Inflammatory macrophage (primary cell): ENCODE data around the gene SNAPC2.
"Not testable (repeated sequence)": the region's sequence is repeated elsewhere in the genome, so short reads cannot be mapped to it uniquely, and the experiment has no call there.

Experiments
- DNase-seq, 2 donors: peaks; one replicate each; pipeline ENCODE4 v3.0.0-alpha.2; 2020 to 2022

Gene SNAPC2

DNA sequence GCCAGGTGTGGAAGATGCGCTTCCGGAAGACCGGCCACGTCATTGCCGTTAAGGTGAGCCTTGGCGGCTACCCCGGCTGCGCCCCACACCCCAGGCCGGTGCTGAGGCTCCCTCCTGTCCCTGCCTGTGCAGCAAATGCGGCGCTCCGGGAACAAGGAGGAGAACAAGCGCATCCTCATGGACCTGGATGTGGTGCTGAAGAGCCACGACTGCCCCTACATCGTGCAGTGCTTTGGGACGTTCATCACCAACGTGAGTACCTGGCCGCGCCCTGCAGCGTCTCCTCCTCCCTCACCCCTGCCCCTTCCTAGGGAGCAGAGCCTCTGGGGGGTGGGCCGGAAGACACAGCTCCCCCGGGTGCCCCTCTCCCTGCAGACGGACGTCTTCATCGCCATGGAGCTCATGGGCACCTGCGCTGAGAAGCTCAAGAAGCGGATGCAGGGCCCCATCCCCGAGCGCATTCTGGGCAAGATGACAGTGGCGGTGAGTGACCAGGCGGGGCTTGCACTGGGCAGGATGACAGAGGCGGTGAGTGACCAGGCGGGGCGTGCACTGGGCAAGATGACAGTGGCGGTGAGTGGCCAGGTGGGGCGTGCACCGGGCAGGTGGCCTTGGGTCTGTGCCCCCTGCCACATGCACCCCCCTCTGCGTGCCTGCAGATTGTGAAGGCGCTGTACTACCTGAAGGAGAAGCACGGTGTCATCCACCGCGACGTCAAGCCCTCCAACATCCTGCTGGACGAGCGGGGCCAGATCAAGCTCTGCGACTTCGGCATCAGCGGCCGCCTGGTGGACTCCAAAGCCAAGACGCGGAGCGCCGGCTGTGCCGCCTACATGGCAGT, 9.6 kb upstream of the SNAPC2 start:
- DNase-seq = no peak

DNA sequence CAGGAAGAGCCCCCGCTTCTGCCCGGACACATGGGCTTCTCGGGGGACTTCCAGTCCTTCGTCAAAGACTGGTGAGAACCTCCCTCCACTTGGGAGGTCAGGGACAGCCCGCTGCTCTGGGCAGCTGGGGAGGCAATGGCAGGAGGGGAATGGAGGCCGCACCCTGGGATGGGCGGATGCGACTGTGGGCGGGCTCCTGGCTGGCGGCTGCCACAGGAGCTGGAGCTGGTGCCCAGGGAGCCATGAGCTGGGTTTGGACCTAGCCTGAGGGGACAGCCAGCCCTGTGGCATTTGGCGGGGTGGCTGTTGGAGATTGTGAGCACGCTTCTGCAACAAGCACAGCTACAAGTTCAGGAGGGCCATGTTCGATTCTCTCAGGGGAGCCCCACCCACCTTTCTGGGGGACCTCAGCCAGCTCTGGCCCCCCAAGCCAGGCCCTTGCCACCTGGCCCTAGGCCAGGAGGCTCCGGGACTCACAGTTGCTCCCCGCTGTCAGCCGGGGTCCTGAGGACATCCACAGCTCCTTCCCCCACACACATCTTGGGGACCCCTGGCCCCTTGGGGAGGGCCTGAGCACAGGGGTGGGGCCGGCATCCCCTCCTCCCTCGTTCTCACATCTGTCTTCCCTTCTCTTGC, 8.5 kb upstream of the SNAPC2 start:
- DNase-seq = no peak

DNA sequence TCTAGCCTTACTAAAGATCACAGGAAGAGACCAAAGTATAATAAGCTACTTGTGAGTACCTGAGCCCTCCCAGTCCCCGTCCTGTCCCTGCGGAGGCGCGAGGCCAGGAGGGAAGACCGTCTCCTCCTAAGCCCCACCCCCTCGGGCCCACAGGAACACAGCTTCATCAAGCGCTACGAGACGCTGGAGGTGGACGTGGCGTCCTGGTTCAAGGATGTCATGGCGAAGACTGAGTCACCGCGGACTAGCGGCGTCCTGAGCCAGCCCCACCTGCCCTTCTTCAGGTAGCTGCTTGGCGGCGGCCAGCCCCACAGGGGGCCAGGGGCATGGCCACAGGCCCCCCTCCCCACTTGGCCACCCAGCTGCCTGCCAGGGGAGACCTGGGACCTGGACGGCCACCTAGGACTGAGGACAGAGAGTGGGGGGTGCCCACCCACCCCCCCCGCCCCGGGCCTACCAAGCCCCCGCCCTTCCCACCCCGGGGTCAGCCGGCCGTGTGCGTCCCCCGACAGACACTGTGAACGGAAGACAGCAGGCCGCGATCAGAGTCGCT, 7.9 kb upstream of the SNAPC2 start:
- no peak for DNase-seq

DNA sequence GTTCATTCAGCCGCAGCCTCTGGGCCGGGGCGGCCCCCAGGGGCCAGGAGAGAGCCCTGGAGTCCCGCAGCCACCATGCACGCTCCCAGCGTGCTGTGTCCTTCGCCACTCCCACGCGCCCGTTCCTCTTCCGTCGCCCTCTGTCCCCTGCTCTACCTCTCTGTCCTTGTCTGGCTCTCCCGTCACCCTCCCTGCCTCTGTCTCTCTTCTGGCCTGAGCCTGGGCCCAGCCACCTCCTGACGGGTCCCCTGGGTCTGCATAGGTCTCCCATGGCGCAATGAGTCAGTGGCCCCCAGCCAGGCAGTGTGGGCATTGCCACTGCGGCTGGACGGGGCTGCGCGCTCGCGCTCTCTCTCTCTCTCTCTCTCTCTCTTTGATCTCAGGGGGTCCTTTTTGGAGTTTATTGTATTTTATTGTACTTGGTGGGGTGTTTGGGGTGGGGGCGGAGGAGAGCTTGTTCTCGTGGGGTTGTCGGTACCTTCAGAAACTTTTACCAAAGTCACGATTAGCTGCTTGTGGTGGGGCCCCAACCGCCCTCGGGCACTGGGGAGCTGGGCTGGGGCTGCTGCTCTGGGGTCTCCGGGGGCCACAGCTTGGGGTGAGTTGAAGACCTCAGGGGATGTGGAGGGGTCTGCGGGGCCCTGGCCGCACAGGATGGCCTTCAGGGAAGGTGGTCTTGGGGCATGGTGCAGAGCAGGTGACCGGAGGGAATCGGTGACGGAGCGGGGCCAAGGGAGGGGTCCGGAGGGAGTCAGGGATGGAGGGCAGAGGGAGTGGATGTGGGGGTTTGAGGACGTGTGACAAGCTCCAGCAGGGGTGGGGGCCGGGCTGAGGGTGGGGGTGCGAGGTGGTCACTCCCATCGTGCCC, 7.2 kb upstream of the SNAPC2 start:
- DNase-seq = no peak

DNA sequence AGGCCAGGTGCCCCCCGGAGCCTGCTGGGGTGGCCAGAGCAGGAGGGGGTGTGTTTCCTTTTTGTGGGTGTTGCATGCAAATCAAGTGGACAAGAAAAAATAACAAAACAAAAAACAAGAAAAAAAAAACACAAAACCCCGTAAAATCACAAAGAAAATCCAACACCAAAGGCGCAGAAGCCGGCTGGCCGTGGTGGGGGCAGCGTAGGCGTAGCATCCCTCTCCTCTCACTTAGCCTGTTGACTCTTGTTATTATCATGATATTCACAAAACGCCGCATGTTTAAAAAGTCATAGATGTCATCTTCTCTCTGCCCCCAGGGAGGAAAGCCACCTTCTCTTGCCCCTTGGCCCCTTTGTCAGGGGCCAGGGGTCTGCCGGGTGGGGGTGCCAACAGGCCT, 6.5 kb upstream of the SNAPC2 start:
- DNase-seq = no peak

DNA sequence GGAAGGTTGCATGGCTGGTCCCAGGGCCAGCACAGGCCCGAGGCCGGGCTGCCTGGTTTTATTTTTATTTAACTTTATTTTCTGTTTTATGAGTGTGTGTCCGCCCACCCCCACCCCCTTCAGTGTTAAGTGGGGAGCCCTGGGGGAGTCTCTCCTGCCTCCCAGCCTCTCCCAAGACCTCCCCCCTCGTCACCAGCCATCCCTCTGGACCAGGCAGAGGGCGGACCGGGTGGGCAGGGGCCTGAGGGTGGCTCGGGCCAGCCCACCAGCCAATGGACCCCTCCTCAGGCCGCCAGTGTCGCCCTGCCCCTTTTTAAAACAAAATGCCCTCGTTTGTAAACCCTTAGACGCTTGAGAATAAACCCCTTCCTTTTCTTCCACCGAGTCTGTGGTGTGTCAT, 6.0 kb upstream of the SNAPC2 start:
- DNase-seq = no peak

DNA sequence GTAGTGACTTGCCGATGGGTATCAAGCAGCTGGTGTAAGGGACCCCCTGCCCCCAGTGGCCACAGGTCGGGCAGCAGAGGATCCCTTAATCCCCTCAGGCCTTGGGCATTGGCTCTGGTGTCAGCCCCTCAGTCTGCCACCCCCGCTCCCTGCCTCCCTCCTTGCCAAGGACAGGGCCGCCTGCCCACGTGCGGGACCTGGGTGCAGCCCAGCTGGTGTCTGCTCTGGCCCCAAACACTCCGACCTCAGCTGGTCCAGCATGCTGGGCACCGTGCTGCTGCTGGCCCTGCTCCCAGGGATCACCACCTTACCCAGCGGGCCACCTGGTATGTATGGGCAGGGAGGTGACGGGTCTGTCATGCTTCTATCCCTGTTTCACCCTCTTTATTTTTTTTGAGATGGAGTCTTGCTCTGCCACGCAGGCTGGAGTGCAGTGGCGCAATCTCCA, 5.5 kb upstream of the SNAPC2 start, which contains the start of gene TGFBR3L:
Gene TGFBR3L (plus strand): TSS at position 233 of the 448 bp plus-strand sequence.
- DNase-seq = no peak

DNA sequence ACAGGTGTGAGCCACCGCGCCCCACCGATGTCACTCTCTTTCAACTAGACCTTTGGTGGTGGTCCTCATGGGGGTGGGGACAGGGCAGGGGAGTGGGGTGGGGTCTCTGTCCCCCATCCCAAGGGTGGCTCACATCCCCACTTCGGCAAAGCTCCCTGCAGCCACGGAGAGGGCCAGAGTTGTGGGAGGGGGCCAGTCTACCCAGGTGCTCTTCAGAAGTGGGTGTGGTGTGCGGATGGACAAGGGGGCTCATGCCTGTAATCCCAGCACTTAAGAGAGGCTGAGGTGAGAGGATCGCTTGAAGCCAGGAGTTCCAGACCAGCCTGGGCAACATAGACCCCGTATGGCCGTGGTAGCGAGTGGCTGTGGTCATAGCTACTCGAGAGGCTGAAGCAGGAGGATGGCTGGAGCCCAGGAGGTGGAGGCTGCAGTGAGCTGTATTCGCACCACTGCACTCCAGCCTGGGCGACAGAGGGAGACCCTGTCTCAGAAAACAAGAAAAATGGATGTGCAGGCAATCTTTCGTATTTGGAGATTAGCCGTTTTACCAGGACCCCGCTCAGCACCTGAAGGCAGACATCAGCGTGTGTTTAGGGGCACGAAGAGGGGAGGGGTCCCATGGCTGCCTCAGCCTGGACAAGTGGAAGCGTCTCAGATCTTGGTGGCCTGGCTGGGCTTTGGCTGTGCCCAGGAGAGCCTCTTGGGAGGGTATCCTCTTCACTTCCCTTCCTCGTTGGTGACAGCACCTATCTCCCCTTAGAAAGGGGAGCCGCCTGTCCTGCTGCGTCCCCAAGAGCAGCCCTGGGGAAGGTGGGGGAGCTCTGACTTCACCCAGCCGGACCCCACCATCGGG, 4.7 kb upstream of the SNAPC2 start:
- DNase-seq = no peak

DNA sequence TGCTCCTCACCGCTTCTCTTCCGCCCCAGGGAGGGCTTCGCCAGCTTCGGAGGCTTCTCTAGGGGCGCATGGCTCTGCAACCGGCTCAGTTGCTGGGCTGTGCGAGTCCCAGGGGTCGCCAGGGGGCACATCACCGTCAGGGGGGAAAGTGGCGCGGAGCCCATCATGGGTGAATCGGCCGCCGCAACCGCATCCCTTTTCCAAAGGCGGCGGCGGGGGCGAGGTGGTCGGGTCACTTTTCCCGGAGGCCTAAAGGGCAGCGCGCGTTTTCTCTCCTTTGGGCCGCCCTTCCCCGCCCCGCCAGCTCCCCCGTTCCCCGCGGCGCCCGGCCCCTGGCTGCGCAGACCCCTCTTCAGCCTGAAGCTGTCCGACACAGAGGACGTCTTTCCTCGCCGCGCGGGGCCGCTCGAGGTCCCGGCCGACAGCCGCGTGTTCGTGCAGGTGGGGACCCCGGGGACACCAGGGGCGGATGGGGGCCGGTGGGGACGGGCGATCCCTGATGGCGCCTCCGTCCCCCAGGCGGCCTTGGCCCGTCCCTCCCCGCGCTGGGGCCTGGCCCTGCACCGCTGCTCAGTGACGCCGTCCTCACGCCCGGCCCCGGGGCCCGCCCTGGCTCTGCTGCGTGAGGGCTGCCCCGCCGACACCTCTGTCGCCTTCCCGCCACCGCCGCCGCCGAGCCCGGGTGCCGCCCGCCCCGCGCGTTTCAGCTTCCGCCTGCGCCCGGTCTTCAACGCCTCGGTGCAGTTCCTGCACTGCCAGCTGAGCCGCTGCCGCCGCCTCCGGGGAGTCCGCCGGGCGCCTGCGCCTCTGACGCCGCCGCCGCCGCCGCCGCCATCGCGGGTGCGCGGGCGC, 3.8 kb upstream of the SNAPC2 start:
- peak; percentile 43 to 72 for DNase-seq

DNA sequence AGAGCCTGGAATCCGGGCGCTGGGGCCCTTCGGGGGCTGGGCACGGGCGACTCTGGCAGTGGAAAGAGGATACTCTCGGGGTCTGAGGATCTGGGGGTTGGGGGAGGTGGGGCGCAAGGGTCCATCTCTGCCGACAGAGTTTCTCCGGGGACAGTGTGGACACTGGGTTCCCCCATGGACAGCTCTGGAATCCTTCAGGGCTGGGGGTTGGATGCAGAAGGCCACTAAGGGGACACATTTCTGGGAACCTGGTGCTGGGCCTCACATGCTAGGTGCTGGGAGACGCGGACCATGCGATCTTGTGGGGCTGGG, 3.2 kb upstream of the SNAPC2 start:
- DNase-seq = no peak

DNA sequence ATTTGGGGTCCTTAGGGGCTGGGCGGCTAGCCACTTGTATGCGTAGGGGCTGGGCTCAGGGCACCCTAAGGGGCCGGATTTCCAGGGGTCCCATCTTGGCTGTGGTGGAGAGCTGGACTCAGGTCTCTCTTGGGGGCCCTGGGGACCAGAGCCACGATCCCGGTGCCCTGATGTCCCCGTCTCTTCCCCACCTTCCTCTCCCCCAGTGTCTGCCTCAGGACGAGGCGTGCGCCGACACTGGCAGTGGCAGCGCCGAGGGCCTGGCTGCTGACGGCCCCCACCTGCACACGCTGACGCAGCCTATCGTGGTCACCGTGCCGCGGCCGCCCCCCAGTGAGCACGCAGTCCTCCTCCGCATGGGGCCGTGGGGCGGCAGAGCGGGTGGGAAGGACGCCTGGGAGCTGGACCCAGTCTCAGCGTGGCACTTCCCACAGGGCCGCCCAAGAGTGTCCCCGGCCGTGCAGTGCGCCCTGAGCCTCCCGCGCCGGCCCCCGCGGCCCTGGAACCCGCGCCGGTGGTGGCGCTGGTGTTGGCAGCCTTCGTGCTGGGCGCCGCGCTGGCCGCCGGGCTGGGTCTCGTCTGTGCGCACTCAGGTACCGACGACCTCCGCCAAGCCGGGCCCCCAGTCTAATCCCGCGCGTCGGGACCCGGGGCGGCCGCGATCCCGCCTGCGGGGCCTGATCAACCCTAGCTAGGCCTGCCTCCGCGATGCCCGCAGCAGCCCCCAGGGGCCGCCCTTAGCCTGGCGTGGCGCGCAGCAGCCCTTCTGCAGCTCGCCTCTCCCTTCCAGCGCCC, 2.7 kb upstream of the SNAPC2 start:
- peak; percentile 36 to 59 for DNase-seq

DNA sequence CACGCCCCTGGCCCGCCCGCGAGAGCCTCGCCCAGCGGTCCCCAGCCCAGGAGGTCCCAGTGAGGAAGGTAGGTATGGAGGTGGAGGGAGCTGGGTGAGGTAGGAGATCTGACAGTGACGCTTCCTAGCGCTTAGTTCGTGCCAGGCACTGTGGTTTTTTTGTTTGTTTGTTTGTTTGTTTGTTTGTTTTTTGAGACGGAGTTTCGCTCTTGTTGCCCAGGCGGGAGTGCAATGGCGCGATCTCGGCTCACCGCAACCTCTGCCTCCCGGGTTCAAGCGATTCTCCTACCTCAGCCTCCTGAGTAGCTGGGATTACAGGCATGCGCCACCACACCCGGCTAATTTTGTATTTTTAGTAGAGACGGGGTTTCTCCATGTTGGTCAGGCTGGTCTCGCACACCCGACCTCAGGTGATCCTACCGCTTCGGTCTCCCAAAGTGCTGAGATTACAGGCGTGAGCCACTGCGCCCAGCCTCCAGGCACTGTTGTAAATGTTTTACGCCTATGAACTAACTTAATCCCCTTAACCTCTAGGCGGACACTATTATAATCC, 2.0 kb upstream of the SNAPC2 start:
- not testable (repeated sequence) for DNase-seq

DNA sequence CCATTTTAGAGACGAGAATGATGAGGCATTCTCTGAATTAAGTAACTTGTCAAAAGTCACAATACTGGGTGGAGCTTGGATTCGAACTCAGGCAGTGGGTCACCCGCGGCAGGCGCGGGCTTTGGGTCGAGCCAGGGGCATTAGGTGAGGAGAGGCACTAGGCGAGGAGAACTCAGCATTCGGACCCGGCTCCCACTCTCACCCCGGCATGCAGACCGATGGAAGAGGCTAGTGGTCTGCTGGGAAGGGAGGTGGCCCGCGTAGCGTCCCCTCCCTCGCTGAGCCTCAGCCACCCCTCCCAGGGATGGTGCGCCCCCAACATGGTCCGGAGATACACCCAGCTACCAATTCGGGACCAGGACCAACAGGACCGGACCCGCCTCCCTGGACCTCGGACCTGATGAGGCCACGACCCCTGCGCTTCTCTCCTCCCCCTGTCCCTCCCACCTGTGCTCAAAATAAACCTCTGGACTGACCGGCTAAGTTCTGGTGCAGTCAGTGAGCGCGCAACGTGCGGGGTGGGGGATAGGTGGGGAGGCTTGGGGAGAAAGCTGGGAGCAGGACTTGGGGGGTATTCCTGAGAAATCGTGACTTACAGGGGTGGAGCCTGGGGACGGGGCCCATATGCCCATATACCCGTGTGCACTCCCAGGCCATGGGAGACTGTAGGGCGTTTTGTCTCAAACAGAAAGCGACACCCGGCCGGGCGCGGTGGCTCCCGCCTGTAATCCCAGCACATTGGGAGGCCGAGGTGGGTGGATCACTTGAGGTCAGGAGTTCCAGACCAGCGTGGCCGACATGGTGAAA, 1.3 kb upstream of the SNAPC2 start:
- DNase-seq = no peak

DNA sequence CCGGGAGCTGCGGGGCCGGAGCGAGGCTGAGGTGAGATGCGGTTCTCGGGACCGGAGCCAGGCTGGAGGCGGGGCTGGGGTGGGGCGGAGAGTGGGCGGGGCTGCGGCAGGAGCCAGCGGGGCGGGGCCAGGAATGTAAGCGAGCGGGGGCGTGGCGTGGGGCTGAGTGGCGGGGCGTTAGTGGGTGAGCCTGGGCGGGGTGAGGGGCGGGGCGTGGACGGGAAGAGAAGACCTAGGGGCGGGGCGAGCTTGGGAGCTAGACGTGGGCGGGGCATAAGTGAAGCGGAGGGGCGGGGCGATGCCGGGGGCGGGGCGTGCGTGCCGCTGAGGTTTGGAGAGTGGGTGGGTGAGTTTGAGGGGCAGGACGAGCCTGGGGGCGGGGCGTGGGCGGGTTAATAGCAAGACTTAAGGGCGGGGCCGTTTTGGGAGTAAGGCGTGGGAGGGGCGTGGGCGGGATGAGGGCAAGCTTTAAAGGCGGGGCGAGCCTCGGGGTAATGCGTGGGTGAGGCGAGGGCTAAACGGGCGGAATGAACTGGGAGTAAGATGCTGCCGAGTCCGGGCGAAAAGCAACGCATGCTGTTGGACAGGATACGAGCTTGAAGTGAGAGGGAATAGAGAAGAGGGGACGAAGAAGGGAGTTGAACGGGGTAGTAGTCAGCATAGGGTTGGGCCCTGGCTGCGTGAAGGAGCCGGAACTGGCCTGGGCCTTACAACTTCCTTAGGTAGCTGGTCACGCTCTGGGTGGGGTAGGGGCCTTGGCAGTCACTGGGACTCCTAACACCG, 572 bp downstream of the SNAPC2 start:
- DNase-seq = peak; percentile 96 to 97

DNA sequence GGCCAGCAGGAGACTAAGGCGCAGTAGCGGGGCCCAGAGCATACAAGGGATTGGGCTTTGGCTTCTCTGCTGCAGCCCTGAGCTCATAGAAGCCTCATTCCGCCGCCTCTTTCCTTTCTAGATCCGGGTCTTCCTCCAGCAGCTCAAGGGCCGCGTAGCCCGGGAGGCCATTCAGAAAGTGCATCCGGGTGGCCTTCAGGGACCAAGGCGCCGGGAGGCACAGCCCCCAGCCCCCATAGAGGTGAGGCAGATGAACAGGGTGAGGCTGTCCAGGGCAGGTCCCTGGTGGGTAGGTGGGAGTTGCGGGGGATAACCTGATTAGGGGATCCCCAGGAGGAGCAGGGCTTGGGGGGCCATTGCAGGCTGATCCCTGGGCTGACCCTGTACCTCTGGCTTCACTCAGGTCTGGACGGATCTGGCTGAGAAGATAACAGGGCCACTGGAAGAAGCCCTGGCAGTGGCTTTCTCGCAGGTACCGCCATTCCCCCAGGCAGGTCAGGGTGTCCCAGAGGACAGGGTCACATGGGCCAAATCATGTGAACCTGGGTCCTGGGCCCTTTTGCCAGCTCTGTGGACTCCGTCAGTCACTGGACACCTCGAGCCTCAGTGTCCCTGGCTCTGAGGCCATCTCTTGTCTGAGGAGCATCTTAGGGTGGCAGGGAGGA, 1.3 kb downstream of the SNAPC2 start:
- no peak for DNase-seq

DNA sequence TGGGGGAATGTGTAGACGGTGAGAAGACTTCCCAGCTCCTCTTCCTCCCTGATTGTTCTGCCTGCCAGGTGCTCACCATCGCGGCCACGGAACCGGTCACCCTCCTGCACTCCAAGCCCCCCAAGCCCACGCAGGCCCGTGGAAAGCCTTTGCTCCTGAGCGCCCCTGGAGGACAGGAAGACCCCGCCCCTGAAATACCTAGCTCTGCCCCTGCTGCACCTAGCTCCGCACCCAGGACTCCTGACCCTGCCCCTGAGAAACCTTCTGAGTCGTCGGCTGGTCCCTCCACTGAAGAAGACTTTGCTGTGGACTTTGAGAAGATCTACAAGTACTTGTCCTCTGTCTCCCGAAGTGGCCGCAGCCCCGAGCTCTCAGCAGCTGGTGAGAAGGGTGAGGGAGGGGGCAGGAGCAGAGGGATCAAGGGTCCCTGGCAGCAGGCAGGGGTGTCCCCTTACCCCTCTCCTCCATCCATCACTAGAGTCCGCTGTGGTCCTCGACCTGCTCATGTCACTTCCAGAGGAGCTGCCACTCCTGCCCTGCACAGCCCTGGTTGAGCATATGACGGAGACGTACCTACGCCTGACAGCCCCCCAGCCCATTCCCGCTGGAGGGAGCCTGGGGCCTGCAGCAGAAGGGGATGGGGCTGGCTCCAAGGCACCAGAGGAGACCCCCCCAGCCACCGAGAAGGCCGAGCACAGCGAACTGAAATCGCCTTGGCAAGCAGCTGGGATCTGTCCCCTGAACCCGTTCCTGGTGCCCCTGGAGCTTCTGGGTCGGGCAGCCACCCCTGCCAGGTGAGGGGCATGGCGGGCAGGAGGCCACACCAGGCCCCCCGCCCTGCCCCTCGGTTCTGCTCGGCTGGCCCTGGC, 2.1 kb downstream of the SNAPC2 start:
- no peak for DNase-seq

DNA sequence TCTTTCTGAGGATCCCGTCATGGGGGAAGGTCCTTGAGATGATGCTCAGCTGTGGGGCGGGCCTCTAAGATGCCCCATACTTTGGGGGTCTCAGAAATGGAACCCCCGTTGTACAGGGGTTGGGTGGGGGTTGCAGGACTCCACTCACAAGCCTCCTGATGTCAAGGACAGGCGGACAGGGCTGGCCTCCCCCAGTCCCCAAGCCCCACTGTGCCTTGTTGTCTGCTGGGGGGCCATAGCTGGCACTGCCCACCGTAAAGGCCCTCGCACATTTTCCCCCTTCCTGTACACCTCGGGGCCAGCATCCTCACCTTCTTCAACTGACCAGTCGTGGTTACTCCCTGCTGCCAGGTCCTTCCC, 2.7 kb downstream of the SNAPC2 start:
- no peak for DNase-seq
